Adipocyte (in vitro differentiated cells): ENCODE measurements around the gene PCDHGA11.
"Not testable (repeated sequence)": the region's sequence is repeated elsewhere in the genome, so short reads cannot be mapped to it uniquely, and the experiment has no call there.

ENCODE experiments used
- DNase-seq: peaks from one replicate; pipeline ENCODE4 v3.0.0-alpha.2; 2015; ENCODE audit warnings: low read depth
- H3K27me3 ChIP-seq: replicated peaks from 2 replicates; pipeline ENCODE4 v1.7.0; 2013; ENCODE audit warnings: mild to moderate bottlenecking, low read length, moderate library complexity; ENCODE audit not compliant: control insufficient read depth, insufficient read depth
- H3K36me3 ChIP-seq: 2 replicates; pipeline ENCODE4 v1.7.0; 2013; ENCODE audit warnings: low read length, mild to moderate bottlenecking, moderate library complexity; ENCODE audit not compliant: control insufficient read depth, insufficient read depth, severe bottlenecking
- H3K4me1 ChIP-seq: 2 replicates; pipeline ENCODE4 v1.7.0; 2013; ENCODE audit warnings: mild to moderate bottlenecking, low read length, moderate library complexity; ENCODE audit not compliant: control insufficient read depth, insufficient read depth
- H3K4me3 ChIP-seq: 2 replicates; pipeline ENCODE4 v1.7.0; 2013; ENCODE audit warnings: mild to moderate bottlenecking, low read length, moderate library complexity
- H3K9ac ChIP-seq: 2 replicates; pipeline ENCODE4 v1.7.0; 2013; ENCODE audit warnings: mild to moderate bottlenecking, low read length, moderate library complexity
- H3K9me3 ChIP-seq: 2 replicates; pipeline ENCODE4 v1.7.0; 2013; ENCODE audit warnings: mild to moderate bottlenecking, low read length, moderate library complexity; ENCODE audit not compliant: control insufficient read depth

PCDHGA11 gene

GRCh38 chr5:141419074-141419880, 1.6 kb upstream of the PCDHGA11 start:
- H3K27me3 ChIP-seq, result no peaks in the 10 kb centered on the region
- DNase-seq, result no peak
- peak overlapping the region; percentile 4 for H3K4me3 ChIP-seq
- H3K4me1 ChIP-seq, result no peaks in the 10 kb centered on the region
- H3K9me3 ChIP-seq, result peaks cover 45% of the 10 kb centered on the region
- H3K9ac ChIP-seq, result no peak overlapping the region
- no peaks in the 10 kb centered on the region for H3K36me3 ChIP-seq

GRCh38 chr5:141421489-141421855, 621 bp downstream of the PCDHGA11 start:
- Histone ChIP-seq H3K4me1 (no peaks in the 10 kb centered on the region), H3K36me3 (no peaks in the 10 kb centered on the region), H3K27me3 (no peaks in the 10 kb centered on the region), H3K4me3 (peak overlapping the region; percentile 84), H3K9me3 (peaks cover 44% of the 10 kb centered on the region), H3K9ac (peak overlapping the region; percentile 70)
- DNase-seq, result no peak

- DNase-seq, result no peak
- no peaks in the 10 kb centered on the region for H3K4me1 ChIP-seq
- peaks cover 6% of the 10 kb centered on the region for H3K36me3 ChIP-seq
- no peaks in the 10 kb centered on the region for H3K27me3 ChIP-seq
- peak overlapping the region; percentile 52 for H3K4me3 ChIP-seq
- peaks cover 55% of the 10 kb centered on the region for H3K9me3 ChIP-seq
- H3K9ac ChIP-seq, result no peak overlapping the region
Measured at GRCh38 chr5:141422742-141423291, 2.0 kb downstream of the PCDHGA11 start.

- no peak for DNase-seq
Measured at GRCh38 chr5:141427783-141428426, 7.1 kb downstream of the PCDHGA11 start.

GRCh38 chr5:141430332-141431113, 9.7 kb downstream of the PCDHGA11 start, which contains the start of gene PCDHGA12:
Gene PCDHGA12 (plus strand): TSS chr5:141430507. CDS start chr5:141430760, 253 bp downstream.
- peak; percentile 36 for DNase-seq
- no peaks in the 10 kb centered on the region for H3K27me3 ChIP-seq
- peaks cover 26% of the 10 kb centered on the region for H3K9me3 ChIP-seq
- H3K4me3 ChIP-seq, result peak within 1 kb of the TSS; percentile 85
- peaks cover 12% of the 10 kb centered on the region for H3K36me3 ChIP-seq
- H3K9ac ChIP-seq, result peak within 1 kb of the TSS; percentile 83
- H3K4me1 ChIP-seq, result peaks cover 16% of the 10 kb centered on the region

More at GRCh38 chr5:141427783-141428426, 7.1 kb downstream of the PCDHGA11 start:
- Histone ChIP-seq H3K27me3 (no peaks in the 10 kb centered on the region), H3K9me3 (peaks cover 35% of the 10 kb centered on the region), H3K36me3 (peaks cover 12% of the 10 kb centered on the region), H3K4me3 (no peak overlapping the region), H3K4me1 (peaks cover 16% of the 10 kb centered on the region), H3K9ac (no peak overlapping the region)

- peaks cover 16% of the 10 kb centered on the region for H3K4me1 ChIP-seq
- H3K27me3 ChIP-seq, result no peaks in the 10 kb centered on the region
- H3K9ac ChIP-seq, result peak overlapping the region; percentile 83
- no peak for DNase-seq
- H3K36me3 ChIP-seq, result peaks cover 12% of the 10 kb centered on the region
- peaks cover 26% of the 10 kb centered on the region for H3K9me3 ChIP-seq
- H3K4me3 ChIP-seq, result peak overlapping the region; percentile 85
Measured at GRCh38 chr5:141431286-141431685, 10.4 kb downstream of the PCDHGA11 start.

- DNase-seq, H3K27me3 ChIP-seq: not testable (repeated sequence)
- Histone ChIP-seq H3K4me1 (peaks cover 16% of the 10 kb centered on the region), H3K9me3 (peaks cover 19% of the 10 kb centered on the region), H3K4me3 (peak overlapping the region; percentile 85), H3K36me3 (peaks cover 11% of the 10 kb centered on the region), H3K9ac (peak overlapping the region; percentile 83)
Measured at GRCh38 chr5:141432308-141432707, 11.5 kb downstream of the PCDHGA11 start.

- not testable (repeated sequence) for DNase-seq, H3K27me3 ChIP-seq, H3K9ac ChIP-seq, H3K36me3 ChIP-seq
- H3K4me3 ChIP-seq, result peak overlapping the region; percentile 85
- peaks cover 16% of the 10 kb centered on the region for H3K4me1 ChIP-seq
- H3K9me3 ChIP-seq, result peaks cover 15% of the 10 kb centered on the region
Measured at GRCh38 chr5:141432726-141433125, 11.9 kb downstream of the PCDHGA11 start.

- peak; percentile 21 for DNase-seq
- Histone ChIP-seq H3K36me3 (no peaks in the 10 kb centered on the region), H3K4me3 (peak overlapping the region; percentile 1), H3K27me3 (no peaks in the 10 kb centered on the region), H3K9me3 (peaks cover 10% of the 10 kb centered on the region), H3K4me1 (peaks cover 16% of the 10 kb centered on the region), H3K9ac (no peak overlapping the region)
Measured at GRCh38 chr5:141434006-141434405, 13.2 kb downstream of the PCDHGA11 start.

GRCh38 chr5:141437221-141437620, 16.4 kb downstream of the PCDHGA11 start:
- Histone ChIP-seq H3K9ac (no peak overlapping the region), H3K36me3 (no peaks in the 10 kb centered on the region), H3K4me1 (peaks cover under 1% of the 10 kb centered on the region), H3K27me3 (no peaks in the 10 kb centered on the region), H3K9me3 (no peaks in the 10 kb centered on the region), H3K4me3 (no peak overlapping the region)
- peak; percentile 31 for DNase-seq
